DND-41 (cell line): ENCODE data around the gene GRIFIN.

Experiments used
- EZH2 ChIP-seq: IDR thresholded peaks from 3 replicates; pipeline ENCODE4 v1.6.1; 2012; ENCODE audit warnings: borderline replicate concordance, low read depth, mild to moderate bottlenecking, moderate library complexity, low read length, inconsistent platforms; ENCODE audit not compliant: severe bottlenecking
- TF ChIP-seq, protein P1 (sequence below): IDR thresholded peaks from 2 replicates; pipeline ENCODE4 v1.5.1; 2012; ENCODE audit warnings: borderline replicate concordance, low read length, moderate library complexity, mild to moderate bottlenecking; ENCODE audit not compliant: poor library complexity, severe bottlenecking; ENCODE audit errors: extremely low read depth

DNA sequence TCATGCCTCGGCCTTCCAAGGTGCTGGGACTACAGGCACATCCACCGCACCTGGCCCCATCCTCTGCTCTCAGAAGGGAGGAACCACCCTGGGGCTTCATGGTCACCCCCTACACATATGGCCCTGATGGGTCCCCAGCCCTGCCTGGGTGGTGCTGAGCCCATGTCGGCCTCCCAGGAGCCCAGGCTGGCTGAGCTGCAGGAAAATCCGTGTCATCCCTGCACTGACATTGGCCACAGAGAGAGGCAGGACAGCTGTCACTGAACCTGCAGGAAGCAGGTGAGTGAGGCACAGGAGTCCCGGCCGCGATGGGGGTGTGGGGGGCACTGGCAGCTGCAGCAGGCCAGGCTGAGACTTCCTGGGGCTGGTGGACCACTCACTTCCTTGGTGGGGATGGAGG is 8.0 kb downstream of the GRIFIN start:
- TF ChIP-seq EZH2, result no peak
- TF ChIP-seq, protein P1, sequence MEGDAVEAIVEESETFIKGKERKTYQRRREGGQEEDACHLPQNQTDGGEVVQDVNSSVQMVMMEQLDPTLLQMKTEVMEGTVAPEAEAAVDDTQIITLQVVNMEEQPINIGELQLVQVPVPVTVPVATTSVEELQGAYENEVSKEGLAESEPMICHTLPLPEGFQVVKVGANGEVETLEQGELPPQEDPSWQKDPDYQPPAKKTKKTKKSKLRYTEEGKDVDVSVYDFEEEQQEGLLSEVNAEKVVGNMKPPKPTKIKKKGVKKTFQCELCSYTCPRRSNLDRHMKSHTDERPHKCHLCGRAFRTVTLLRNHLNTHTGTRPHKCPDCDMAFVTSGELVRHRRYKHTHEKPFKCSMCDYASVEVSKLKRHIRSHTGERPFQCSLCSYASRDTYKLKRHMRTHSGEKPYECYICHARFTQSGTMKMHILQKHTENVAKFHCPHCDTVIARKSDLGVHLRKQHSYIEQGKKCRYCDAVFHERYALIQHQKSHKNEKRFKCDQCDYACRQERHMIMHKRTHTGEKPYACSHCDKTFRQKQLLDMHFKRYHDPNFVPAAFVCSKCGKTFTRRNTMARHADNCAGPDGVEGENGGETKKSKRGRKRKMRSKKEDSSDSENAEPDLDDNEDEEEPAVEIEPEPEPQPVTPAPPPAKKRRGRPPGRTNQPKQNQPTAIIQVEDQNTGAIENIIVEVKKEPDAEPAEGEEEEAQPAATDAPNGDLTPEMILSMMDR, result no peak
